Tibial artery (tissue), 4 donors: ENCODE results near the gene SIPA1.
A peak's percentile ranks its signal among the peaks of the same experiment; 100 is the strongest.

Experiments used
- DNase-seq, 2 donors: peaks; one replicate each; pipeline ENCODE4 v3.0.0-alpha.2; 2019
- H3K27ac ChIP-seq, 2 donors: fragments of 200-600 bp; sonication (generic) in 1 of 2; 1 replicate in 1 of 2; 2 replicates in 1 of 2; pipeline ENCODE4 v1.5.1; 2018 to 2019; ENCODE audit warnings: mild to moderate bottlenecking in 1 of 2
- H3K27me3 ChIP-seq, 2 donors: fragments of 200-600 bp; sonication (generic) in 1 of 2; one replicate each; pipeline versions ENCODE4 v1.5.1 to v1.6.0; 2016 to 2019
- H3K36me3 ChIP-seq, 3 donors: fragments of 200-600 bp; sonication (generic) in 2 of 3; one replicate each; pipeline ENCODE4 v1.5.1; 2016 to 2019; ENCODE audit warnings: mild to moderate bottlenecking in 2 of 3
- H3K4me1 ChIP-seq, 4 donors: fragments of 200-600 bp; sonication (generic) in 2 of 4; 1 replicate in 3 of 4; 2 replicates in 1 of 4; pipeline ENCODE4 v1.5.1; 2016 to 2019
- H3K4me3 ChIP-seq, 2 donors: fragments of 200-600 bp; sonication (generic) in 1 of 2; 1 replicate in 1 of 2; 2 replicates in 1 of 2; pipeline ENCODE4 v1.5.1; 2018 to 2019; ENCODE audit warnings: mild to moderate bottlenecking in 2 of 2
- H3K9me3 ChIP-seq, 3 donors: fragments of 200-600 bp; sonication (generic) in 1 of 3; one replicate each; pipeline ENCODE4 v1.5.1; 2016 to 2019
- intact Hi-C: fragments of 100-400 bp; cut with DNase I; formaldehyde crosslinking; loops from one replicate; pipeline ENCODE4 v1.15.0; 2023; ENCODE audit warnings: low total_unique reads
- TF ChIP-seq, protein P1 (sequence below), 2 experiments: fragments of 200-600 bp in 1 of 2; fragments of 450-650 bp in 1 of 2; IDR thresholded peaks; one replicate each; pipeline ENCODE4 v1.5.1; 2017 to 2019; ENCODE audit warnings: antibody characterized with exemption in 2 of 2, mild to moderate bottlenecking in 1 of 2, moderate library complexity in 1 of 2

SIPA1 gene

GRCh38 chr11:65662247-65662798, 24.4 kb downstream of the SIPA1 start:
- peaks cover 41 to 46% (median 46%) of the 10 kb centered on the region in 3 donors for H3K36me3 ChIP-seq
- TF ChIP-seq, protein P1, sequence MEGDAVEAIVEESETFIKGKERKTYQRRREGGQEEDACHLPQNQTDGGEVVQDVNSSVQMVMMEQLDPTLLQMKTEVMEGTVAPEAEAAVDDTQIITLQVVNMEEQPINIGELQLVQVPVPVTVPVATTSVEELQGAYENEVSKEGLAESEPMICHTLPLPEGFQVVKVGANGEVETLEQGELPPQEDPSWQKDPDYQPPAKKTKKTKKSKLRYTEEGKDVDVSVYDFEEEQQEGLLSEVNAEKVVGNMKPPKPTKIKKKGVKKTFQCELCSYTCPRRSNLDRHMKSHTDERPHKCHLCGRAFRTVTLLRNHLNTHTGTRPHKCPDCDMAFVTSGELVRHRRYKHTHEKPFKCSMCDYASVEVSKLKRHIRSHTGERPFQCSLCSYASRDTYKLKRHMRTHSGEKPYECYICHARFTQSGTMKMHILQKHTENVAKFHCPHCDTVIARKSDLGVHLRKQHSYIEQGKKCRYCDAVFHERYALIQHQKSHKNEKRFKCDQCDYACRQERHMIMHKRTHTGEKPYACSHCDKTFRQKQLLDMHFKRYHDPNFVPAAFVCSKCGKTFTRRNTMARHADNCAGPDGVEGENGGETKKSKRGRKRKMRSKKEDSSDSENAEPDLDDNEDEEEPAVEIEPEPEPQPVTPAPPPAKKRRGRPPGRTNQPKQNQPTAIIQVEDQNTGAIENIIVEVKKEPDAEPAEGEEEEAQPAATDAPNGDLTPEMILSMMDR (IDR thresholded peaks at IDR 0.05) = no peak
- intact Hi-C loops = loop anchor here (5.0 kb wide), 1 partner anchor 45 kb away; the partner anchor contains the start of gene PCNX3
- H3K27me3 ChIP-seq = no peaks in the 10 kb centered on the region
- peak overlapping the region; percentile 67 to 74 for H3K4me3 ChIP-seq
- DNase-seq = peak in 1 of 2 donors; percentile 74
- no peaks in the 10 kb centered on the region for H3K9me3 ChIP-seq
- H3K4me1 ChIP-seq = peaks cover 0 to 44% (median 35%) of the 10 kb centered on the region in 4 donors
- peak overlapping the region; percentile 95 to 97 for H3K27ac ChIP-seq

DNA sequence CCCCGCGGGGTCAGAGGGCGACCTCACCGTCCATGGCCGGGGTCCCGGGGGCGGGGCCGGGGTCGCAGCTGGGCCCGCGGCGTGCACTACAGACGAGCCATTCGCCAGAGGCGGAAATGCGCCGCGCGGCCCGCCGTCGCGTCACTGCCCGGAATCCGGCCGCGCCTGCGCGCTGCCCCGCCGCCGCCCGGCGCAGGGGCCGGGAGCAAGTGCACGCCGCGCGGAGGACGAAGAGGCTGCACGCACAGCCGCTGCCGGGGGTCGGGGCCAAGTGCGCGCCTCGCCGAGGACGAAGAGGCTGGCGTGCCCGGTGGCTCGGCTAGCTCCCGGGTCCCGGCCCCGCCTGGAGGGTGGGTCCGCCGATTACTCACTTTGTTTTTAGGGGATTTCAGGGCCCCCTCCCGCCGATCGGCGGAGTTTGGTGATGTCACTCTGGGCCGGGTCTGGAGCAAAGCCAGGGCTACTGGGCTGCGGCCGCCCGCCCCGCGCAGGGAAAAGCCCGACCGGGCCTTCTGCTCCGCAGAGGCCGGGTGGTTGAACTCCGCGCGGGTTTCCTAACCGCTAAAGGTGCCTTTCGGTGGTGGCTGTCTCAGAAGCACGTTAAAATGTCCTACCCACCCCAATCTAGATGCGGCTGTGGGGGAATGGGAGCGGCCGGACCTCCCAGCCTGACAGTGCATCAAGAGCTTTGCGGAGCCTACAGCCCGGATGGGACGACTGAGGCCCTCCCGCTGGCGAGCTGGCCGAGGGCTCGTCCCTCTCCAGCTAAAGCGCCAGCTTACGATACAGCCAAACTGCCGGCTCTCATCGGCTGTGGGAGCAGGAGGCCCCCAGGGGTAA, 25.1 kb downstream of the SIPA1 start, which contains the start of gene RELA:
TSS of gene RELA (minus strand) at position 118 of the 840 bp plus-strand sequence. CDS start at position 34, 84 bp downstream.
- no peaks in the 10 kb centered on the region for H3K27me3 ChIP-seq
- no peaks in the 10 kb centered on the region for H3K9me3 ChIP-seq
- H3K27ac ChIP-seq = peak within 1 kb of the TSS; percentile 95 to 97
- H3K4me1 ChIP-seq = peaks cover 0 to 44% (median 35%) of the 10 kb centered on the region in 4 donors
- intact Hi-C loops = loop anchor here (5.0 kb wide), 1 partner anchor 46 kb away; the partner anchor contains the start of gene PCNX3
- DNase-seq = peak; percentile 97 to 98
- peak within 1 kb of the TSS; percentile 67 to 74 for H3K4me3 ChIP-seq
- H3K36me3 ChIP-seq = peaks cover 34 to 39% (median 39%) of the 10 kb centered on the region in 3 donors
- TF ChIP-seq, protein P1 (IDR thresholded peaks at IDR 0.05) = peak in 1 of 2 experiments; percentile 13

DNA sequence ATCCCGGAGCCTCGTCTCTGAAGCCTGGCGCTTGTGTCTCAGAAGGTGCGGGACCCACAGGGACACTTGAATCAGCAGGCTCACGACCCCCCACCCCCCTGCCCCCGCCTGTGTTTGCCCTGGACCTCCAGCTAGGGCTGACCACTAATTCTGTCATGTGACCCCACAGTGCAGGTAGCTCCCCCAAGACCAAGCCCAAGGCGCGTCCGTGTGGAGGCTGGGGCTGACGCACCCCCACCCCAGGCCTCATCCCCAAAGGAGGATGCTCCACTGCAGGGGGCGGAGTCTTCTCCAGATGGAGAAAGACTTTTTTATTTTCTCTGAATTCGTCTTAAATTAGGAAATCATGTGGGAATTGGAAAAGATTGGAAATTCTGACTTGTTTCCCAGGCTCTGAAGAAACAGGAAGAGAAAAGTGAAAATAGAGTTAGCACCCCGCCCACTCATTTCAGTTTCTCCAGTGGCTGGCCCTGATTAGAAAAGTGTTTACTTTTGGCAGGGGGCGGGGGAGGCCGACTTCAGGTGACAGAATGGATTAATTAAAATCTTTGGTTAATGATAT, 25.8 kb downstream of the SIPA1 start:
- intact Hi-C loops = loop anchor here (5.0 kb wide), 1 partner anchor 46 kb away; the partner anchor contains the start of gene PCNX3

DNA sequence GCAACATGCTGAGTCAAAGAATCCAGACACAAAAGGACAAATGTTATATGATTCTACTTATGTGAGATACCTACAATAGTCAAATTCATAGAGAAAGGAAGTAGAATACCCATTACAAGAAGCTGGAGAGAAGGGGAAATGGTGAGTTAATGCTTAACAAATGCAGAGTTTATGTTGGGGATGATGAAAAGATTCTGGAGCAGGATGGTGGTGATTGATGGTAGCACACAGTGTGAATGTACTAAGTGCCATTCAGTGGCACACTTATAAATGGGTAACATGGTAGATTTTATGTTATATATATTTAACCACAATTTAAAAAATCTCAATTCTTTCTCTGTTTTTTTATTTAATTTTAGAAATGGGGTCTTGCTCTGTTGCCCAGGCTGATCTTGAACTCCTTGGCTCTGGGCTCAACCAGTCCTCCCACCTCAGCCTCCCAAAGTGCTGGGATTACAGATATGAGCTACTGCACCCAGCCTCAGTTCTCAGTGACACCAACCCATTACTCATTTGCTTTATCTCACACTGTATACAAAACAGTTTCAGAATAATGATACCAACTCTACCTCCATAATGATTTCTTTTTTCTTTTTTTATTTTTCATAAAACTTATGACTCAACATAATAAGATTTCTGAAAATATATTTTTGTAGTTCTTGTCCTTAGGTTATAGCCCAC, 34.4 kb downstream of the SIPA1 start:
- Histone ChIP-seq H3K36me3 (no peaks in the 10 kb centered on the region), H3K4me1 (no peaks in the 10 kb centered on the region), H3K4me3 (no peak overlapping the region), H3K9me3 (no peaks in the 10 kb centered on the region), H3K27me3 (no peaks in the 10 kb centered on the region), H3K27ac (no peak overlapping the region)
- DNase-seq = no peak
- TF ChIP-seq, protein P1 (IDR thresholded peaks at IDR 0.05) = no peak
- intact Hi-C loops = no loop called here

More for the DNA sequence above, 25.8 kb downstream of the SIPA1 start:
- H3K27ac ChIP-seq = peak overlapping the region; percentile 95 to 97
- peak; percentile 77 to 87 for DNase-seq
- peaks cover 27 to 32% (median 32%) of the 10 kb centered on the region in 3 donors for H3K36me3 ChIP-seq
- no peaks in the 10 kb centered on the region for H3K9me3 ChIP-seq
- TF ChIP-seq, protein P1 (IDR thresholded peaks at IDR 0.05) = no peak
- peaks cover 0 to 44% (median 35%) of the 10 kb centered on the region in 4 donors for H3K4me1 ChIP-seq
- no peaks in the 10 kb centered on the region for H3K27me3 ChIP-seq
- H3K4me3 ChIP-seq = peak overlapping the region; percentile 67 to 74

DNA sequence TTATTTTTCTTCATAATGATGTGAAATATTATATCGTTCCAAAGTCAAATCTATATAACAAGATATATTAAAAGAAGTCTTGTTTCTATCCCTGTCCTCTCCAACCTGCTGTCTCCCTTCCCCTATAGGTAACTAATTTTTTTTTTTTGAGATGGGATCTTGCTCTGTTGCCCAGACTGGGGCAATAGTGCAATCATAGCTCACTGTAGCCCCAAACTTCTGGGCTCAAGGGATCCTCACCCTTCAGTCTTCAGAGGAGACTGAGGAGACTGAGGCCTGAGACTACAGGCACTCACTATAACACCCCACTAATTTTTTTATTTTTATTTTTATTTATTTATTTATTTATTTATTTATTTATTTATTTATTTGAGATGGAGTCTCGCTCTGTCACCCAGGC, 35.1 kb downstream of the SIPA1 start:
- Histone ChIP-seq H3K4me1 (no peaks in the 10 kb centered on the region), H3K4me3 (no peak overlapping the region), H3K9me3 (no peaks in the 10 kb centered on the region), H3K27me3 (no peaks in the 10 kb centered on the region), H3K36me3 (no peaks in the 10 kb centered on the region), H3K27ac (no peak overlapping the region)
- DNase-seq = no peak
- TF ChIP-seq, protein P1 (IDR thresholded peaks at IDR 0.05) = no peak
- intact Hi-C loops = no loop called here
